Measurements from ENCODE around the gene LCE1B. TPM values are rescaled to one million over a fixed set of nuclear protein-coding genes. Genes with fewer than 3 reads are reported as not detected.

The LCE1B gene
- total and polyA plus RNA-seq, 10 of the 15 experiments (the other 5 are each of a cell fraction or from before 2014, with no cell fraction given) = 0.13 to 3.3 (median 0.60) TPM; not detected in 2

- TF ChIP-seq, protein P1, sequence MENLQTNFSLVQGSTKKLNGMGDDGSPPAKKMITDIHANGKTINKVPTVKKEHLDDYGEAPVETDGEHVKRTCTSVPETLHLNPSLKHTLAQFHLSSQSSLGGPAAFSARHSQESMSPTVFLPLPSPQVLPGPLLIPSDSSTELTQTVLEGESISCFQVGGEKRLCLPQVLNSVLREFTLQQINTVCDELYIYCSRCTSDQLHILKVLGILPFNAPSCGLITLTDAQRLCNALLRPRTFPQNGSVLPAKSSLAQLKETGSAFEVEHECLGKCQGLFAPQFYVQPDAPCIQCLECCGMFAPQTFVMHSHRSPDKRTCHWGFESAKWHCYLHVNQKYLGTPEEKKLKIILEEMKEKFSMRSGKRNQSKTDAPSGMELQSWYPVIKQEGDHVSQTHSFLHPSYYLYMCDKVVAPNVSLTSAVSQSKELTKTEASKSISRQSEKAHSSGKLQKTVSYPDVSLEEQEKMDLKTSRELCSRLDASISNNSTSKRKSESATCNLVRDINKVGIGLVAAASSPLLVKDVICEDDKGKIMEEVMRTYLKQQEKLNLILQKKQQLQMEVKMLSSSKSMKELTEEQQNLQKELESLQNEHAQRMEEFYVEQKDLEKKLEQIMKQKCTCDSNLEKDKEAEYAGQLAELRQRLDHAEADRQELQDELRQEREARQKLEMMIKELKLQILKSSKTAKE (IDR thresholded peaks at IDR 0.05; ENCODE audit: low read depth, poor library complexity, severe bottlenecking) = no peak
- TF ChIP-seq TCF7 (IDR thresholded peaks at IDR 0.05; ENCODE audit: borderline replicate concordance) = no peak
- TF ChIP-seq RFX5 (IDR thresholded peaks at IDR 0.05; ENCODE audit: low read depth, low read length) = no peak
- TF ChIP-seq EED (IDR thresholded peaks at IDR 0.05; ENCODE audit: low read depth) = no peak
Observed at GRCh38 chr1:152827173-152827572, 15.4 kb downstream of the LCE1B start, which contains the start of gene LCE1A (continued).

GRCh38 chr1:152836870-152837269 is 25.1 kb downstream of the LCE1B start:
- no peak overlapping the region for H2AFZ ChIP-seq (ENCODE audit: control insufficient read depth, low read depth, low read length)
- no peak for TF ChIP-seq POLR2A (IDR thresholded peaks at IDR 0.05; ENCODE audit: low read depth, low read length)
- no peak for TF ChIP-seq ETV6 (conservative IDR thresholded peaks at IDR 0.05 in 1 of 2, IDR thresholded peaks at IDR 0.05 in 1 of 2; ENCODE audit: borderline replicate concordance in 1 of 2, low read depth in 1 of 2)
- TF ChIP-seq, protein P2, sequence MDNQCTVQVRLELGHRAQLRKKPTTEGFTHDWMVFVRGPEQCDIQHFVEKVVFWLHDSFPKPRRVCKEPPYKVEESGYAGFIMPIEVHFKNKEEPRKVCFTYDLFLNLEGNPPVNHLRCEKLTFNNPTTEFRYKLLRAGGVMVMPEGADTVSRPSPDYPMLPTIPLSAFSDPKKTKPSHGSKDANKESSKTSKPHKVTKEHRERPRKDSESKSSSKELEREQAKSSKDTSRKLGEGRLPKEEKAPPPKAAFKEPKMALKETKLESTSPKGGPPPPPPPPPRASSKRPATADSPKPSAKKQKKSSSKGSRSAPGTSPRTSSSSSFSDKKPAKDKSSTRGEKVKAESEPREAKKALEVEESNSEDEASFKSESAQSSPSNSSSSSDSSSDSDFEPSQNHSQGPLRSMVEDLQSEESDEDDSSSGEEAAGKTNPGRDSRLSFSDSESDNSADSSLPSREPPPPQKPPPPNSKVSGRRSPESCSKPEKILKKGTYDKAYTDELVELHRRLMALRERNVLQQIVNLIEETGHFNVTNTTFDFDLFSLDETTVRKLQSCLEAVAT (IDR thresholded peaks at IDR 0.05) = no peak
- TF ChIP-seq ZNF24 (IDR thresholded peaks at IDR 0.05) = no peak
- TF ChIP-seq ATF7 (IDR thresholded peaks at IDR 0.05; ENCODE audit: low read depth) = no peak
- TF ChIP-seq REST (IDR thresholded peaks at IDR 0.05; ENCODE audit: low read depth, low read length) = no peak
- TF ChIP-seq SIN3A (IDR thresholded peaks at IDR 0.05; ENCODE audit: low read depth, low read length) = no peak
- TF ChIP-seq, protein P3, sequence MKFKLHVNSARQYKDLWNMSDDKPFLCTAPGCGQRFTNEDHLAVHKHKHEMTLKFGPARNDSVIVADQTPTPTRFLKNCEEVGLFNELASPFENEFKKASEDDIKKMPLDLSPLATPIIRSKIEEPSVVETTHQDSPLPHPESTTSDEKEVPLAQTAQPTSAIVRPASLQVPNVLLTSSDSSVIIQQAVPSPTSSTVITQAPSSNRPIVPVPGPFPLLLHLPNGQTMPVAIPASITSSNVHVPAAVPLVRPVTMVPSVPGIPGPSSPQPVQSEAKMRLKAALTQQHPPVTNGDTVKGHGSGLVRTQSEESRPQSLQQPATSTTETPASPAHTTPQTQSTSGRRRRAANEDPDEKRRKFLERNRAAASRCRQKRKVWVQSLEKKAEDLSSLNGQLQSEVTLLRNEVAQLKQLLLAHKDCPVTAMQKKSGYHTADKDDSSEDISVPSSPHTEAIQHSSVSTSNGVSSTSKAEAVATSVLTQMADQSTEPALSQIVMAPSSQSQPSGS (IDR thresholded peaks at IDR 0.05; ENCODE audit: low read length) = no peak
- no peak for TF ChIP-seq TCF3 (IDR thresholded peaks at IDR 0.05; ENCODE audit: borderline replicate concordance, insufficient read depth, low read depth, low read length)
- no peak for TF ChIP-seq SMAD5 (IDR thresholded peaks at IDR 0.05; ENCODE audit: low read depth)
- TF ChIP-seq CREB1 (IDR thresholded peaks at IDR 0.05; ENCODE audit: low read depth) = no peak
- no peaks in the 10 kb centered on the region for H3K79me2 ChIP-seq (ENCODE audit: control insufficient read depth, insufficient read depth, low read length)
- intact Hi-C loops (cut with micrococcal nuclease; ENCODE audit: unreplicated experiment) (no loop called here), in situ Hi-C loops (cut with MboI) (no loop called here)
- H3K4me1 ChIP-seq (ENCODE audit: control insufficient read depth, insufficient read depth, low read length) = no peaks in the 10 kb centered on the region
- no peaks in the 10 kb centered on the region for H4K20me1 ChIP-seq (ENCODE audit: control insufficient read depth, insufficient read depth)
- no TSS peak for BruUV-seq (replicated peaks)
- 0% methylated on average over 2 of the region's 2 CpGs for WGBS (ENCODE audit: insufficient coverage, insufficient replicate concordance, low lambda C conversion rate, missing lambda C conversion rate)
- H3K9ac ChIP-seq (ENCODE audit: control insufficient read depth, insufficient read depth, low read length) = no peak overlapping the region
- RAD21 ChIA-PET (ENCODE audit: unreplicated experiment) = no interaction called here
- H3K27ac ChIP-seq (ENCODE audit: control insufficient read depth, insufficient read depth) = no peak overlapping the region
- FAIRE-seq (no peak), DNase-seq (ENCODE audit: low read depth, low spot score) (no peak), ATAC-seq (no peak)
- H3K36me3 ChIP-seq (ENCODE audit: control insufficient read depth in 2 of 2, insufficient read depth in 2 of 2, low read length in 1 of 2) = no peaks in the 10 kb centered on the region
- no peaks in the 10 kb centered on the region for H3K9me3 ChIP-seq (replicated peaks; ENCODE audit: control insufficient read depth, insufficient read depth, low read length)
- no peak overlapping the region for H3K4me3 ChIP-seq
- SMC1A ChIA-PET (ENCODE audit: uncharacterized antibody, unreplicated experiment) = no interaction called here
- POLR2A ChIA-PET = no interaction called here
- no peaks in the 10 kb centered on the region for H3K27me3 ChIP-seq (replicated peaks in 1 of 2; ENCODE audit: control insufficient read depth in 2 of 2, insufficient read depth in 2 of 2, low read length in 1 of 2)
- CTCF ChIA-PET = no interaction called here
- no peak overlapping the region for H3K4me2 ChIP-seq (ENCODE audit: control insufficient read depth, insufficient read depth)

Measured in GM12878 (cell line).